GM23338 (cell line): ENCODE measurements around the gene BATF2. TPM values are rescaled to one million over a fixed set of nuclear protein-coding genes. Genes with fewer than 3 reads are reported as not detected.
A peak's percentile ranks its signal among the peaks of the same experiment; 100 is the strongest.

Source experiments
- ATAC-seq: fragments of 200-7000 bp; cut with Tn5 transposase; 3 replicates; pipeline ENCODE4 v1.9.1; 2020
- DNase-seq: peaks from one replicate; pipeline ENCODE4 v3.0.0-alpha.2; 2015; ENCODE audit warnings: low spot score
- H2AFZ ChIP-seq: fragments of 200-600 bp; sonication (generic); 2 replicates; pipeline ENCODE4 v1.8.0; 2016; ENCODE audit warnings: antibody characterized with exemption, mild to moderate bottlenecking, moderate library complexity
- H3F3A ChIP-seq: fragments of 200-600 bp; sonication (generic); replicated peaks from 2 replicates; pipeline ENCODE4 v1.8.0; 2017; ENCODE audit warnings: antibody characterized with exemption, mixed run types, low read depth
- H3K27ac ChIP-seq: fragments of 200-600 bp; sonication (generic); 2 replicates; pipeline ENCODE4 v1.6.1; 2016; ENCODE audit warnings: low read depth
- H3K27me3 ChIP-seq: fragments of 200-600 bp; sonication (generic); 2 replicates; pipeline ENCODE4 v1.8.0; 2016; ENCODE audit warnings: mild to moderate bottlenecking, mixed run types, moderate library complexity; ENCODE audit not compliant: insufficient read depth
- H3K36me3 ChIP-seq: fragments of 200-600 bp; sonication (generic); 2 replicates; pipeline ENCODE4 v1.8.0; 2016; ENCODE audit warnings: mild to moderate bottlenecking; ENCODE audit not compliant: insufficient read depth
- H3K4me1 ChIP-seq: fragments of 200-600 bp; sonication (generic); 2 replicates; pipeline ENCODE4 v1.8.0; 2016; ENCODE audit warnings: mild to moderate bottlenecking, moderate library complexity; ENCODE audit not compliant: insufficient read depth
- H3K4me2 ChIP-seq: fragments of 200-600 bp; sonication (generic); 2 replicates; pipeline ENCODE4 v1.7.1; 2017; ENCODE audit warnings: mixed run types
- H3K4me3 ChIP-seq: fragments of 200-600 bp; sonication (generic); 2 replicates; pipeline ENCODE4 v1.6.1; 2016; ENCODE audit warnings: mixed run types
- H3K79me2 ChIP-seq: fragments of 200-600 bp; sonication (generic); replicated peaks from 2 replicates; pipeline ENCODE4 v1.8.0; 2017; ENCODE audit warnings: mild to moderate bottlenecking; ENCODE audit not compliant: insufficient read depth
- H3K9me2 ChIP-seq: fragments of 200-600 bp; sonication (generic); 2 replicates; pipeline ENCODE4 v1.8.0; 2017; ENCODE audit not compliant: insufficient read depth
- H4K20me1 ChIP-seq: fragments of 200-600 bp; sonication (generic); replicated peaks from 2 replicates; pipeline ENCODE4 v1.8.0; 2017; ENCODE audit warnings: mild to moderate bottlenecking; ENCODE audit not compliant: insufficient read depth
- H3K27ac Mint-ChIP-seq: 2 replicates; pipeline ENCODE4 v1.8.0; 2020; ENCODE audit warnings: inconsistent platforms, mild to moderate bottlenecking, moderate library complexity, mixed read lengths
- H3K27me3 Mint-ChIP-seq: 3 replicates; pipeline ENCODE4 v1.8.0; 2022; ENCODE audit warnings: low read depth, mild to moderate bottlenecking, moderate library complexity, mixed read lengths, inconsistent platforms; ENCODE audit not compliant: insufficient read depth, poor library complexity
- H3K36me3 Mint-ChIP-seq: 3 replicates; pipeline ENCODE4 v1.8.0; 2021; ENCODE audit warnings: low read depth, mild to moderate bottlenecking, inconsistent platforms, moderate library complexity, mixed read lengths
- H3K4me1 Mint-ChIP-seq: 3 replicates; pipeline ENCODE4 v1.8.0; 2020; ENCODE audit warnings: mild to moderate bottlenecking, inconsistent platforms, mixed read lengths
- H3K4me3 Mint-ChIP-seq: 3 replicates; pipeline ENCODE4 v1.8.0; 2021; ENCODE audit warnings: moderate library complexity, mild to moderate bottlenecking, inconsistent platforms, mixed read lengths
- H3K9me3 Mint-ChIP-seq: 3 replicates; pipeline ENCODE4 v1.8.0; 2020; ENCODE audit warnings: moderate library complexity, mild to moderate bottlenecking, inconsistent platforms, mixed read lengths
- ETS1 ChIP-seq: IDR thresholded peaks from 2 replicates; pipeline ENCODE4 v1.6.1; 2016; ENCODE audit warnings: antibody characterized with exemption
- EZH2 ChIP-seq: fragments of 200-600 bp; sonication (generic); IDR thresholded peaks from one replicate; pipeline ENCODE4 v1.8.0; 2017; ENCODE audit warnings: antibody characterized with exemption, mild to moderate bottlenecking, low read depth; ENCODE audit not compliant: unreplicated experiment
- JUNB ChIP-seq: IDR thresholded peaks from one replicate; pipeline ENCODE4 v1.6.1; 2016; ENCODE audit warnings: antibody characterized with exemption; ENCODE audit not compliant: unreplicated experiment
- NANOG ChIP-seq: IDR thresholded peaks from 2 replicates; pipeline ENCODE4 v1.6.1; 2016; ENCODE audit warnings: antibody characterized with exemption, borderline replicate concordance
- POLR2AphosphoS5 ChIP-seq: IDR thresholded peaks from 2 replicates; pipeline ENCODE4 v1.6.1; 2016; ENCODE audit warnings: antibody characterized with exemption, low read depth
- REST ChIP-seq: IDR thresholded peaks from one replicate; pipeline ENCODE4 v1.6.1; 2018; ENCODE audit warnings: antibody characterized with exemption; ENCODE audit not compliant: unreplicated experiment
- ZNF114 ChIP-seq: fragments of 250-450 bp; sonication (Bioruptor Pico); IDR thresholded peaks from 2 replicates; pipeline ENCODE4 v1.5.0; 2020; ENCODE audit warnings: mild to moderate bottlenecking, moderate library complexity
- ZNF331 ChIP-seq: fragments of 250-450 bp; sonication (Bioruptor Pico); IDR thresholded peaks from 2 replicates; pipeline ENCODE4 v1.5.0; 2020; ENCODE audit warnings: low read depth, mild to moderate bottlenecking, moderate library complexity
- polyA plus RNA-seq: library from polyadenylated mRNA; unstranded; fragments of >200 nt; fragmentation: Nextera tagmentation; extraction: Ambion mirVana; gene quantifications from 2 replicates; pipeline ENCODE4 v1.2.1, GENCODE V29; 2016
- total RNA-seq: library from RNA; depleted of rRNA; stranded (reverse); fragments of >200 nt; shearing (Covaris generic); gene quantifications from 2 replicates; pipeline ENCODE4 v1.2.3, GENCODE V29; 2014
- TF ChIP-seq, protein P1 (sequence below): fragments of 250-450 bp; sonication (Bioruptor Pico); IDR thresholded peaks from 2 replicates; pipeline ENCODE4 v1.5.0; 2020; ENCODE audit warnings: mild to moderate bottlenecking, moderate library complexity

BATF2 gene
- total and polyA plus RNA-seq, 2 experiments from 2014 or later, result 0.53 to 1.6 TPM

- TF ChIP-seq REST, result no peak
- TF ChIP-seq NANOG, result no peak
- no peak for TF ChIP-seq ZNF114 (CRISPR knock-in tag)
- TF ChIP-seq ZNF331 (CRISPR knock-in tag), result no peak
- TF ChIP-seq EZH2, result no peak
- no peak for TF ChIP-seq ETS1
Measured at GRCh38 chr11:65043881-65044501, 47.2 kb upstream of the BATF2 start (continued).

DNA sequence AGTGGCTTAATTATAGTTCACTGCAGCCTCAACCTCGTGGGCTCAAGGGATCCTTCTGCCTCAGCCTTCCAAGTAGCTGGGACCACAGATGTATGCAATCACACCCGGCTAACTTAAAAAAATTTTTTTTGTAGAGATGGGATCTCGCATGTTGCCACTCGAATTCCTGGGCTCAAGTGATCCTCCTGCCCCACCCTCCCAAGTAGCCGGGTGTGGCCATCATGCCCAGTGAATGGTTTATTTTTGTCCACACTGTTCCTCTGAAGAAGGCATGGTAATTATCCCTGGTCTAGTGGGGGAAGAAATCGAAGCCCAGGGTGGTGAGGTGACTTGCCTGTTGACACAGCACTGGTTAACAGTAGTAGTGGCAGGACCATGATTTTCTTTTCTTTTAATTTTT lies 46.1 kb upstream of the BATF2 start:
- ATAC-seq, result no peak
- Histone ChIP-seq H3K36me3 (no peaks in the 10 kb centered on the region), H3K9me2 (no peaks in the 10 kb centered on the region), H2AFZ (no peak overlapping the region), H3K27me3 (no peaks in the 10 kb centered on the region), H4K20me1 (peaks cover 11% of the 10 kb centered on the region), H3K79me2 (peaks cover 18% of the 10 kb centered on the region), H3K4me2 (peak overlapping the region; percentile 91; the same call in 1 of the 2 replicates), H3K4me1 (peaks cover 3% of the 10 kb centered on the region; the same call in 1 of the 2 replicates), H3F3A (0 out of 2 replicates have a peak, but pooled peaks cover 11% of the 10 kb centered on the region), H3K27ac (no peak overlapping the region), H3K4me3 (peak overlapping the region; percentile 87; the same call in 1 of the 2 replicates)
- no peak for DNase-seq
- peaks cover 17% of the 10 kb centered on the region for H3K36me3 Mint-ChIP-seq
- H3K4me1 Mint-ChIP-seq, result peaks cover 14% of the 10 kb centered on the region
- TF ChIP-seq, protein P1, sequence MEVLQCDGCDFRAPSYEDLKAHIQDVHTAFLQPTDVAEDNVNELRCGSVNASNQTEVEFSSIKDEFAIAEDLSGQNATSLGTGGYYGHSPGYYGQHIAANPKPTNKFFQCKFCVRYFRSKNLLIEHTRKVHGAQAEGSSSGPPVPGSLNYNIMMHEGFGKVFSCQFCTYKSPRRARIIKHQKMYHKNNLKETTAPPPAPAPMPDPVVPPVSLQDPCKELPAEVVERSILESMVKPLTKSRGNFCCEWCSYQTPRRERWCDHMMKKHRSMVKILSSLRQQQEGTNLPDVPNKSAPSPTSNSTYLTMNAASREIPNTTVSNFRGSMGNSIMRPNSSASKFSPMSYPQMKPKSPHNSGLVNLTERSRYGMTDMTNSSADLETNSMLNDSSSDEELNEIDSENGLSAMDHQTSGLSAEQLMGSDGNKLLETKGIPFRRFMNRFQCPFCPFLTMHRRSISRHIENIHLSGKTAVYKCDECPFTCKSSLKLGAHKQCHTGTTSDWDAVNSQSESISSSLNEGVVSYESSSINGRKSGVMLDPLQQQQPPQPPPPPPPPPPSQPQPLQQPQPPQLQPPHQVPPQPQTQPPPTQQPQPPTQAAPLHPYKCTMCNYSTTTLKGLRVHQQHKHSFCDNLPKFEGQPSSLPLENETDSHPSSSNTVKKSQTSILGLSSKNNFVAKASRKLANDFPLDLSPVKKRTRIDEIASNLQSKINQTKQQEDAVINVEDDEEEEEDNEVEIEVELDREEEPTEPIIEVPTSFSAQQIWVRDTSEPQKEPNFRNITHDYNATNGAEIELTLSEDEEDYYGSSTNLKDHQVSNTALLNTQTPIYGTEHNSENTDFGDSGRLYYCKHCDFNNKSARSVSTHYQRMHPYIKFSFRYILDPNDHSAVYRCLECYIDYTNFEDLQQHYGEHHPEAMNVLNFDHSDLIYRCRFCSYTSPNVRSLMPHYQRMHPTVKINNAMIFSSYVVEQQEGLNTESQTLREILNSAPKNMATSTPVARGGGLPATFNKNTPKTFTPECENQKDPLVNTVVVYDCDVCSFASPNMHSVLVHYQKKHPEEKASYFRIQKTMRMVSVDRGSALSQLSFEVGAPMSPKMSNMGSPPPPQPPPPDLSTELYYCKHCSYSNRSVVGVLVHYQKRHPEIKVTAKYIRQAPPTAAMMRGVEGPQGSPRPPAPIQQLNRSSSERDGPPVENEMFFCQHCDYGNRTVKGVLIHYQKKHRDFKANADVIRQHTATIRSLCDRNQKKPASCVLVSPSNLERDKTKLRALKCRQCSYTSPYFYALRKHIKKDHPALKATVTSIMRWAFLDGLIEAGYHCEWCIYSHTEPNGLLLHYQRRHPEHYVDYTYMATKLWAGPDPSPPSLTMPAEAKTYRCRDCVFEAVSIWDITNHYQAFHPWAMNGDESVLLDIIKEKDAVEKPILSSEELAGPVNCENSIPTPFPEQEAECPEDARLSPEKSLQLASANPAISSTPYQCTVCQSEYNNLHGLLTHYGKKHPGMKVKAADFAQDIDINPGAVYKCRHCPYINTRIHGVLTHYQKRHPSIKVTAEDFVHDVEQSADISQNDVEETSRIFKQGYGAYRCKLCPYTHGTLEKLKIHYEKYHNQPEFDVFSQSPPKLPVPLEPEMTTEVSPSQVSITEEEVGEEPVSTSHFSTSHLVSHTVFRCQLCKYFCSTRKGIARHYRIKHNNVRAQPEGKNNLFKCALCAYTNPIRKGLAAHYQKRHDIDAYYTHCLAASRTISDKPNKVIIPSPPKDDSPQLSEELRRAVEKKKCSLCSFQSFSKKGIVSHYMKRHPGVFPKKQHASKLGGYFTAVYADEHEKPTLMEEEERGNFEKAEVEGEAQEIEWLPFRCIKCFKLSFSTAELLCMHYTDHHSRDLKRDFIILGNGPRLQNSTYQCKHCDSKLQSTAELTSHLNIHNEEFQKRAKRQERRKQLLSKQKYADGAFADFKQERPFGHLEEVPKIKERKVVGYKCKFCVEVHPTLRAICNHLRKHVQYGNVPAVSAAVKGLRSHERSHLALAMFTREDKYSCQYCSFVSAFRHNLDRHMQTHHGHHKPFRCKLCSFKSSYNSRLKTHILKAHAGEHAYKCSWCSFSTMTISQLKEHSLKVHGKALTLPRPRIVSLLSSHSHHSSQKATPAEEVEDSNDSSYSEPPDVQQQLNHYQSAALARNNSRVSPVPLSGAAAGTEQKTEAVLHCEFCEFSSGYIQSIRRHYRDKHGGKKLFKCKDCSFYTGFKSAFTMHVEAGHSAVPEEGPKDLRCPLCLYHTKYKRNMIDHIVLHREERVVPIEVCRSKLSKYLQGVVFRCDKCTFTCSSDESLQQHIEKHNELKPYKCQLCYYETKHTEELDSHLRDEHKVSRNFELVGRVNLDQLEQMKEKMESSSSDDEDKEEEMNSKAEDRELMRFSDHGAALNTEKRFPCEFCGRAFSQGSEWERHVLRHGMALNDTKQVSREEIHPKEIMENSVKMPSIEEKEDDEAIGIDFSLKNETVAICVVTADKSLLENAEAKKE, result no peak
- no peak for TF ChIP-seq EZH2
- TF ChIP-seq JUNB, result no peak
- no peak for TF ChIP-seq POLR2AphosphoS5
- no peak for TF ChIP-seq ETS1
- H3K4me3 Mint-ChIP-seq, result peak overlapping the region; percentile 94
- H3K27me3 Mint-ChIP-seq, result peaks cover 11% of the 10 kb centered on the region
- no peak overlapping the region for H3K27ac Mint-ChIP-seq
- H3K9me3 Mint-ChIP-seq, result no peaks in the 10 kb centered on the region
